NT2/D1 (cell line): ENCODE measurements around the gene PLAAT5.

Experiments used
- DNase-seq: peaks from one replicate; pipeline ENCODE4 v3.0.0-alpha.2; 2011; ENCODE audit warnings: low read depth, low spot score
- H3K27me3 ChIP-seq: 2 replicates; pipeline ENCODE4 v1.6.0; 2011; ENCODE audit warnings: mild to moderate bottlenecking; ENCODE audit not compliant: insufficient read length, insufficient read depth
- H3K36me3 ChIP-seq: 2 replicates; pipeline ENCODE4 v1.6.1; 2011; ENCODE audit warnings: mild to moderate bottlenecking, low read length, mixed read lengths; ENCODE audit not compliant: insufficient read depth, insufficient read length
- H3K4me1 ChIP-seq: 2 replicates; pipeline ENCODE4 v1.5.1; 2011; ENCODE audit not compliant: insufficient read depth, insufficient read length
- H3K4me3 ChIP-seq: 2 replicates; pipeline ENCODE4 v1.5.1; 2011; ENCODE audit warnings: low read depth; ENCODE audit not compliant: insufficient read length
- H3K9ac ChIP-seq: 2 replicates; pipeline ENCODE4 v1.6.0; 2011; ENCODE audit warnings: low read depth; ENCODE audit not compliant: insufficient read length
- H3K9me3 ChIP-seq: 2 replicates; pipeline ENCODE4 v1.5.1; 2011; ENCODE audit warnings: mild to moderate bottlenecking, low read length; ENCODE audit not compliant: insufficient read depth
- SUZ12 ChIP-seq: IDR thresholded peaks from 2 replicates; pipeline ENCODE4 v1.6.1; 2011; ENCODE audit not compliant: insufficient read length, insufficient read depth; ENCODE audit errors: extremely low read depth
- YY1 ChIP-seq: IDR thresholded peaks from 2 replicates; pipeline ENCODE4 v1.6.1; 2011; ENCODE audit not compliant: insufficient read length, insufficient read depth
- ZNF274 ChIP-seq: IDR thresholded peaks from 2 replicates; pipeline ENCODE4 v1.6.1; 2011; ENCODE audit warnings: mild to moderate bottlenecking, low read depth, low read length

Gene PLAAT5

DNA sequence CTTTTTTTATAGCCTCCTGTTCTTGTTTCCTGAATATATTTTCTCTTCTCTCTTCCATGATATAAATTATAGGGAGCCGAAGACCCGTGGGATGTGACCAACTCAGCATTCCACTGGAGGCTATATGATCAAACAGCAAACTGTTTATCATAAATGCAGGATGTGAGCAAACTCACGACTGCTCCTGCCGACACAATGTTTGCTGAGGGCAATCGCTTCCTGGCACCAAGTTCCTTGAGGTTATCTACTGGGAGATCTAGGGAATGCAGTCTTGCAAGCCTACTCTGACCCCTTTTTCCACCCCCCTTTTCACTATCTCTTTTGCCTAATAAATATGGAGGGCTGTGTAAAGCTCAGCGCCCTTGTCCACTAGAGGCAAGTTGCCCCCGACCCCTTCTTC is 32.2 kb upstream of the PLAAT5 start:
- H3K4me1 ChIP-seq = no peaks in the 10 kb centered on the region
- H3K9ac ChIP-seq = no peak overlapping the region
- H3K27me3 ChIP-seq = no peaks in the 10 kb centered on the region
- TF ChIP-seq ZNF274 = no peak
- TF ChIP-seq SUZ12 = no peak
- TF ChIP-seq YY1 = no peak
- H3K9me3 ChIP-seq = peaks cover 15% of the 10 kb centered on the region
- DNase-seq = no peak
- H3K36me3 ChIP-seq = no peaks in the 10 kb centered on the region
- H3K4me3 ChIP-seq = no peak overlapping the region

DNA sequence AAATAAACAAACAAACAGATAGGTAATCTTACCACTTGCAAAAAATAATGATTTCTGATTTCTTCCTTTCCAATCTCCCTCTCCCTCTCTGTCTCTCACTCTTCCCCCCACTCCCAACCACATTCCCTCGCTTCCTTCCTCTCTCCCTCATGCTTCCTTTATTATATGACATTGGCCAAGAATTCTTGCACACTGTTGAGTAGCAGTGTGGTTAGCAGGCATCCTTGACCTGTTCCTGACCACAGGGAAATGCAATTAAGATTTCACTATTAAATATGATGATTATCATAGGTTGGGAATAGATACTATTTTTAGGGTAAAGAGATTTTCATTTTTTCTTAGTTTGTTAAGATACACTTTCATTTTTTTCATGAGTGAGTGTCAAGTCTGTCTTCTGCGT is 30.9 kb upstream of the PLAAT5 start:
- no peak for DNase-seq
- H3K27me3 ChIP-seq = no peaks in the 10 kb centered on the region
- no peak for TF ChIP-seq YY1
- TF ChIP-seq ZNF274 = no peak
- TF ChIP-seq SUZ12 = no peak

DNA sequence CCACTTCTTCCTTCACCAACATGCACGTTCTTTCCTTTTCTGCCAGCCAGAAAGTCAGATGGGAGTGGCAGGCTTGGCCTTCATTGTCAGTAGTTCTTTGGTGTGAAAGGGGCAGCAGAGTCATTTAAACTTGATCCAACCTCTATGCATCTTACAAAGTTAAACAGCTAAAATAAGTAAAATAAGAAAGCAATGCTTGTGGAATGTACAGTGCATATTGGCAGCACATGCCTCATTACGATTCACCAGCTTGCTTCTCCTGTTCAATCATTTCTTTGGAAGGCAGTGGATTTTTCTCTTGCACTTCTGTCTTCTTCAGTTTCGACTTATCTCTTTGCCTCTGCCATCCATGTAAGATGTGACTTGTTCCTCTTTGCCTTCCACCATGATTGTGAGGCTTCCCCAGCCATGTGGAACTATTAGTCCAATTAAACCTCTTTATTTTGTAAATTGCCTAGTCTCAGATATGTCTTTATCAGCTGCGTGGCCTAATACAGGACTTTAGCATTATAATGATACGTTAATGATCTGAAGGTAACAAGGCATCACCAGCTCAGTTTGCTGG is 29.7 kb upstream of the PLAAT5 start:
- TF ChIP-seq ZNF274 = no peak
- TF ChIP-seq YY1 = no peak
- TF ChIP-seq SUZ12 = no peak
- Histone ChIP-seq H3K4me3 (no peak overlapping the region), H3K36me3 (no peaks in the 10 kb centered on the region), H3K4me1 (no peaks in the 10 kb centered on the region), H3K9ac (no peak overlapping the region), H3K27me3 (no peaks in the 10 kb centered on the region), H3K9me3 (peaks cover 15% of the 10 kb centered on the region)
- DNase-seq = no peak

More for the DNA sequence above, 30.9 kb upstream of the PLAAT5 start:
- Histone ChIP-seq H3K4me3 (no peak overlapping the region), H3K9me3 (peaks cover 15% of the 10 kb centered on the region), H3K9ac (no peak overlapping the region), H3K36me3 (no peaks in the 10 kb centered on the region), H3K4me1 (no peaks in the 10 kb centered on the region)

DNA sequence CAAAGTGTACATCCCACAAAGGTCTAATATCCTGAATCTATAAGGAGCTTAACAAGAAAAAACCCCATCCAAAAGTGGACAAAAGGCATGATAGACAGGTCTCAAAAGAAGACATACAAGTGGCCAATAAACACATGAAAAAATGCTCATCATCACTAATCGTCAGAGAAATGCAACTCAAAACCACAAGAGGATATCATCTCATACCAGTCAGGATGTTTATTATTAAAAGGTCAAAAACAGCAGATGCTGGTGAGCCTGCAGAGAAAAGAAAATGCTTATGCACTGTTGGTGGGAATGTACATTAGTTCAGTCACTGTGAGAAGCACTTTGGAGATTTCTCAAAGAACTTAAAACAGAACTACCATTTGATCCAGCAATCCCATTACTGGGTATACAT is 27.6 kb upstream of the PLAAT5 start:
- DNase-seq = no peak
- H3K9me3 ChIP-seq = peaks cover 4% of the 10 kb centered on the region

DNA sequence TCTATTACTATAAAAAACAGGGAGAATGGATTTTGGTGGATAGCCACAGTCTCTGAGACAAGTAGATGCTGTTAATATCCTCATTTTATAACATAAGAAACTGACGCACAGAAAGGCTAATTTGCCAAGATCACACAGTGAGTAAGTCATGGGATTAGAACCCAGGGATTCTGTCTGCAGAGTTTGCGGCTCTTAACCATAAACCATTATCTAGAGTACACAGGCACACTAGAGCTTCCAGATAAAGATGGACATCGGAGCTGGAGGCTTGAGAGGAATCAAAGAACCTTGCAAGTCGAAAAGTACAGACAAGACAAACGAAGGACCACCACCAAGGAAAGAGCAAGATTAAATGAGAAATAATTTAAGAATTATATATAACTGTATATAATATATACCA is 26.2 kb upstream of the PLAAT5 start:
- Histone ChIP-seq H3K9ac (no peak overlapping the region), H3K36me3 (no peaks in the 10 kb centered on the region), H3K9me3 (no peaks in the 10 kb centered on the region; the same call in 1 of the 2 replicates), H3K27me3 (no peaks in the 10 kb centered on the region), H3K4me1 (no peaks in the 10 kb centered on the region), H3K4me3 (no peak overlapping the region)
- TF ChIP-seq YY1 = no peak
- no peak for TF ChIP-seq SUZ12
- DNase-seq = no peak

More for the DNA sequence above, 27.6 kb upstream of the PLAAT5 start:
- Histone ChIP-seq H3K4me3 (no peak overlapping the region), H3K36me3 (no peaks in the 10 kb centered on the region), H3K4me1 (no peaks in the 10 kb centered on the region), H3K9ac (no peak overlapping the region), H3K27me3 (no peaks in the 10 kb centered on the region)
- TF ChIP-seq ZNF274 (no peak), YY1 (no peak), SUZ12 (no peak)

DNA sequence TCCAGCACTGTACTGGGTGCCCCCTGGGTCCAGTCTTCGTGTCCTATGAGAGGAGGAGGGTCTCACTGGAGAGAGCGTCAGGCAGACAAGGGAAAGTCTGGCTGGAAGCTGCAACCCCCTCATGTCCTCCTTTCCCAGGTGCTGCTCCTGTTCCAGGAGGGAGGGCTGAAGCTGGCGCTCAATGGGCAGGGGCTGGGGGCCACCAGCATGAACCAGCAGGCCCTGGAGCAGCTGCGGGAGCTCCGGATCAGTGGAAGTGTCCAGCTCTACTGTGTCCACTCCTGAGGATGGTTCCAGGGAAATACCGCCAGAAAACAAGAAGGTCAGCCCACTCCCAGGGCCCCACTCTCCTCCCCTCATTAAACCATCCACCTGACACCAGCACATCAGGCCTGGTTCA is 25.1 kb upstream of the PLAAT5 start:
- no peak overlapping the region for H3K9ac ChIP-seq
- no peaks in the 10 kb centered on the region for H3K27me3 ChIP-seq
- TF ChIP-seq ZNF274 (no peak), YY1 (no peak), SUZ12 (no peak)

DNA sequence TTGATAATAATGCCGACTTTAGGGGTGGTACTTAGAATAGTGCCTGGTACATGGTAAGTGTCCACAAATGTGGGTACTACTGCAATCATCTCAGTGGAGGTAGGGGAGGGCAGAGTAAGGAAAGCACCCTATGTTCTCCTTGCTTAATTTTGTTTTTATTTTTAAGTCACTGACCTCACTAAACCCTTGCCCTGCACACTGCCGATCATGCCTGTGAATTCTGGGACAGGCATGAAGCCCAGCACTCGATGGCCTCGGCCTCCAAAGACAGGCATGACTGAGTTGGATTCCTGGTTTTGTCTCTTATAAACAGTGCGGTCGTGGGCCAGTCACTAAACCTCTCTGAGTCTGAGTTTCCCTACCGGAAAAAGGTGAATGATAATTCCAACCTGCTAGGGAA is 21.8 kb upstream of the PLAAT5 start:
- TF ChIP-seq ZNF274 = no peak
- TF ChIP-seq YY1 = no peak
- no peak for TF ChIP-seq SUZ12
- no peak overlapping the region for H3K9ac ChIP-seq
- no peak for DNase-seq
- H3K27me3 ChIP-seq = peaks cover 3% of the 10 kb centered on the region
- no peaks in the 10 kb centered on the region for H3K36me3 ChIP-seq
- H3K4me3 ChIP-seq = no peak overlapping the region
- H3K4me1 ChIP-seq = peaks cover 16% of the 10 kb centered on the region
- no peaks in the 10 kb centered on the region for H3K9me3 ChIP-seq

More for the DNA sequence above, 25.1 kb upstream of the PLAAT5 start:
- H3K4me1 ChIP-seq = peaks cover 7% of the 10 kb centered on the region
- H3K36me3 ChIP-seq = no peaks in the 10 kb centered on the region
- H3K4me3 ChIP-seq = no peak overlapping the region
- DNase-seq = no peak
- no peaks in the 10 kb centered on the region; the same call in 1 of the 2 replicates for H3K9me3 ChIP-seq

DNA sequence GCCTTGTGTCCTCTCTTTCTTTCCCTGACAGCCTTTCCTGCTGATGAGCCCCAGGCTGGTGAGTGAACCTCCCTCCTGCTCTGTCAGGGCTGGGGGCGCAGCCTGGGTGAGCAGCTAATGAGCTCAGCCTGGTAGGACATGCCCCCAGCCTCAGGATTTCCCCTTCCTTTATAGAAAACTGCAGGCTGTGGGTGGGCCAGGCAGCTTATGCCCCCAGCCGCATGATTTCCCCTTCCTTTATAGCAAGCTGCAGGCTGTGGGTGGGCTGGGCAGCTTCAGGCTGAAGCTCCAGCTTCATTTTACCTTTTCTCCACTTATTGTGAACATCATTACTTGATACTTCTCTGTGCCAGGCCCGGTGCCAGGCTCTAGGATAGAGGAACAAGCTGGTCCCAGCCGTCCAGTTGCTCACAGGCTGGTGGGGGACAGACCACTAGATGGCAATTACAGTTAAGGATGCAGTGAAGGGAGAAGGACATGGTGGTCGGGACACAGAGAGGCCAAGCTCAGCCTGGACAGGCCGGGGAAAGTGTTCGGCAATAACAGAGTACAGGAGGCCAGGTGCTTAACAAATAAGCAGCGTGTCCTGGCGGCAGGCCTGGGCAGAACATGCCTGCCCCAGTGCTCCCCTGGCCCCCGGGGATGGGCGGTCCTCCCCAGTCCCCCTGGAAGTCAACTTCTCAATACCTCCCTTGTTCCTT is 20.2 kb upstream of the PLAAT5 start:
- no peak overlapping the region for H3K4me3 ChIP-seq
- peak overlapping the region; percentile 2 for H3K9ac ChIP-seq
- no peak for DNase-seq
- no peaks in the 10 kb centered on the region for H3K9me3 ChIP-seq
- TF ChIP-seq YY1 = no peak
- no peak for TF ChIP-seq ZNF274
- H3K27me3 ChIP-seq = peaks cover 3% of the 10 kb centered on the region
- peaks cover 28% of the 10 kb centered on the region for H3K4me1 ChIP-seq
- no peaks in the 10 kb centered on the region for H3K36me3 ChIP-seq
